NCI-H345 (cell line): ENCODE data around the gene NUP85.
"Not testable (repeated sequence)": the region's sequence is repeated elsewhere in the genome, so short reads cannot be mapped to it uniquely, and the experiment has no call there.

Experiments
- DNase-seq: peaks from one replicate; lab custom pipeline; 2025; lab: John Stamatoyannopoulos, UW

NUP85 gene

DNA sequence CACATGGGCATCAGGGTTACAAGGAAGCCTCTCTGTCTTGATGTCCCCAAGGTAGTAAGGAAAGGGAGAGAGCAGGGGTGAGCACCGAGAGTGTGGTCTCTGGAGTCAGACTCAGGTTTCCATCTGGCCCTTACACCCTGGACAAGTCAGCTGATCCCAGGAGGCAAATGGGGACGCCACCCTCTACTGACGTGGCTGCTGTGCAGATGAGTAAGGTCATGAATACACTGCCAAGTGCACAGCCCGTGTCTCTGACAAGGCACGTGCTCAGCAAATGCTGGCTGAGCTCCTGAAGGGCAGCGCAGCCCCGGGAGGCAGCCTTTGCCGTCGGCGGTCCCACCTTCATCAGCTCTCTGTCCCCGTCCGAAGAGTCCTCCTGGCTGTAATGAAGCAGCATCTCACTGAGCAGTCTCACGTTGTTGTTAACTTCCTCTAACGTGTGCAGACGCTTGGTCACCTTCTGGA lies 36.5 kb downstream of the NUP85 start:
- DNase-seq = no peak

DNA sequence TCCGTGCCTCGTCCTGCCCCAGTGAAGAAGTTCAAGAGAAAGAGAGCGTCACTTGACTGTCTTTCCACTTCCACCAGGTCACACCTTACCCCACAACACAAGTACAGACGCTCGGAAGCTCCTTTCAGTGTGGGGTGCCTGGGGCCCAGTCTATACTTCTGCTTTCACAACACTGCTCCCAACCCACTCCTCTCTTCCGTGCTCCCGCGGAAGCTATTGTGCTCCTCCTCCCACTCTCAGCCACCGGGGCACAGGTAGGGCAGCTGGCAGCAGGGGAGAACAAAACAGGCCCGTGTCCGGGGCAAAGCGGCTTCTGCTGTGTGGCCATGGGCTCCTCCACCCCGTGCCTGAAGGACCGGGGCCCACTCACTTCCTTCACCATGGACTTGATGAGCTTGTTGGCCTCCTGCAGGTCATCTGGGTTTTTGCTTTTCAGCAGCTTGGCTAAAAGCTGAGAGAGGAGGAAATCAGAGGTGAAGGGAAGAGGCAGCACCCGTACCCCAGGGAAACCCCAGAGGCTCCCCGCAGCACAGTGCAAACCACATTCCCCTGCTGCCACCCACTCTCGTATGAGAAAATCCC lies 37.1 kb downstream of the NUP85 start:
- no peak for DNase-seq

DNA sequence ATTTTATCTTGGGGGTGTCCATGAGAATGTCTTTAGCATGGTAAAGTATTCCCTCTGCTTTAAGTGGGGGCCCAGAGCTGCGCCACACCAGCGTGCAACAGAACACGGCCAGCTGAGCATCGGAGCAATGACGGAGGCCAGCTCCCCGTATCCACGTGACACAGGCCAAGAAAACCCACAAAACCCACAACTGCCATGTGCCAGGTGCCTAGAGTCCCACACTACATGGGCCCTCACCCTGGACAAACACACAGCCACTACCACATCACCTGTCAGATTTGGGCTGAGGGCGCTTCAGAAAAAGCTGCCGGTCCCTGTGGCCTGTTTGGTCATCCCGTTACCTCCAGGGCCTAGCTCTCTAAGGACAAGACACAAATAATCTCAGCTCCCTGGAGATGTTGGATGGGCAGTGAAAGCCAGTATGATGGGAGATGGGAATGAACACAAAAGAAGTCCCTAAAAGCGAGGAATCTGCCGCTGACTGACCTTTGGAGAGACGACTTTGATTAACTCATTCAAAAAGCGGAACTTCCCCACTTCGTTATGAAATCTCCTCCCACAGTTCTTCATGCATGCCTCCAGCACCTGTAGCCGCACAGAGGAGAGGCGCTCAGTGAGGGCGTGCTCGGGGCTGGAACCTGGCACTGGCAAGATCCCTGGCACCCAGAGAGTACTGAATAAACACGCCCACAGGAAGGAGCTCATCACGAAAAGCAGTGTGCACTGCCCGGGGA lies 38.8 kb downstream of the NUP85 start:
- no peak for DNase-seq

- no peak for DNase-seq
These were observed 39.5 kb downstream of the NUP85 start for GRCh38 chr17:75245011-75245410.

GRCh38 chr17:75246404-75246803 lies 40.9 kb downstream of the NUP85 start:
- no peak for DNase-seq

DNA sequence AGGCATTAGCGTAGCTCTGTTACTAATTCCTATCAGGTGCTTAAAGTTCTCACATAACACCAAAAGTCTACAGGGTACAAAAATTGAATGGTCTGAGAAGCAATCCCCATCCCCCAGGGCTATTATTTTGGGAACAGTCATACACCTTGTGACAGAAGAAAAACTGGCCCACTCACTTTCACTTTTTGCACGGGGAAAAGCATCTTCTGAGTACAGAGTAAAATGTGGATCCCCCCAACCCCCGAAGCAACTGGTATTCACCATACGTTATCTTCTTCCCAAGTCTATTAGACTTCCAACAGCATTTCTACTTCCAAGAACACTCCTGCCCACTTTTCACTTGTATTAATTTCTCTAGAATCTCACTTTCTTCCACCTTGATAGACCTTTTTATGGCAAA lies 44.1 kb downstream of the NUP85 start:
- DNase-seq = no peak

DNA sequence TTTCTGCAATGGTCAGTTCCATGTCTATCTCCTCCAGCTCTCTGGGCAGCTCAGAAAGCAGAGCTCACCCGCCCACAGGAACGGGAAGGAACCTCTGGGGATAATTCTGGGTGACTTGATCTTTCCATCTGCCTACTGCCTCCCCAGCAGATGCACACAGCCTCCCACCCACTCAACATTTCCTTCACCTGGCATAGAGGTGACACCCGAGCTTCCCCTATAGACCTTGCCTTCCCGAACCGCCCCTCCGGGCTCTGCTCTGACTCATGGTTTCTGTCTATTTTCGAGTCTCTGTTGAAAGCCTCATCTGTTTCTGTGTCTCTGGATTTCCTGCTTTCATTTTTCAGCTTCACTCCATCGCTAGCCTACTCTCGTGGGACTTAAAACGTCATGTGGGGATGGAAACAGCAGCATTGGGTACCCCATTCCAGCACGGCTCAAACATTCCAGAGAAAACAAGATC lies 44.6 kb downstream of the NUP85 start:
- no peak for DNase-seq

DNA sequence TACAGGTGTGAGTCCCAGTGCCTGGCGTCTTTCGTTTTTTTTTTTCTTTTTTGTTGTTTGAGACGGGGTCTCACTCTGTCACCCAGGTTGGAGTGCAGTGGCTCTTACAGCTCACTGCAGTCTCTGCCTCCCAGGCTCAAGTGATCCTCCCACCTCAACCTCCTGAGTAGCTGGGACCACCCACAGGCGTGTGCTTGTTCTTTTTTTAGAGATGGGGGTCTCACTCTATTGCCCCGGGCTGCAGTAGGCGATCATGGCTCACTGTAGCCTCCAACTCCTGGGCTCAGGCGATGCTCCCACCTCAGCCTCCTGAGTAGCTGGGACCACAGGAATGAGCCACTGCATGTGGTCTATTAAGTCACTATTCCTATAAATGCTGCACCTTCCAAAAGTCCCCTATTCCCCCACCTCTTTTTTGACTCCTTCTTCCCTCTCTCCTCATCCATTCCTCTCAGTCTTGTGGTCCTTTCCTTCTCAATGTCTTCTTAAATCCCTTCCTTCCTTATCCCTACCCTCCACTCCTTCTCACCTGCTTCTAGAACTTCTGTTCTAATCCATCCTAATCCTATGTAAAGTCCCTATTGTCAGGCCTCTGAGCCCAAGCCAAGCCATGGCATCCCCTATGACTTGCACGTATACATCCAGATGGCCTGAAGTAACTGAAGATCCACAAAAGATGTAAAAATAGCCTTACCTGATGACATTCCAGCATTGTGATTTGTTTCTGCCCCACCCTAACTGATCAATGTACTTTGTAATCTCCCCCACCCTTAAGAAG lies 46.7 kb downstream of the NUP85 start:
- DNase-seq = no peak

GRCh38 chr17:75255954-75256698 lies 50.6 kb downstream of the NUP85 start:
- not testable (repeated sequence) for DNase-seq

GRCh38 chr17:75257228-75257627 lies 51.7 kb downstream of the NUP85 start:
- DNase-seq = not testable (repeated sequence)

DNA sequence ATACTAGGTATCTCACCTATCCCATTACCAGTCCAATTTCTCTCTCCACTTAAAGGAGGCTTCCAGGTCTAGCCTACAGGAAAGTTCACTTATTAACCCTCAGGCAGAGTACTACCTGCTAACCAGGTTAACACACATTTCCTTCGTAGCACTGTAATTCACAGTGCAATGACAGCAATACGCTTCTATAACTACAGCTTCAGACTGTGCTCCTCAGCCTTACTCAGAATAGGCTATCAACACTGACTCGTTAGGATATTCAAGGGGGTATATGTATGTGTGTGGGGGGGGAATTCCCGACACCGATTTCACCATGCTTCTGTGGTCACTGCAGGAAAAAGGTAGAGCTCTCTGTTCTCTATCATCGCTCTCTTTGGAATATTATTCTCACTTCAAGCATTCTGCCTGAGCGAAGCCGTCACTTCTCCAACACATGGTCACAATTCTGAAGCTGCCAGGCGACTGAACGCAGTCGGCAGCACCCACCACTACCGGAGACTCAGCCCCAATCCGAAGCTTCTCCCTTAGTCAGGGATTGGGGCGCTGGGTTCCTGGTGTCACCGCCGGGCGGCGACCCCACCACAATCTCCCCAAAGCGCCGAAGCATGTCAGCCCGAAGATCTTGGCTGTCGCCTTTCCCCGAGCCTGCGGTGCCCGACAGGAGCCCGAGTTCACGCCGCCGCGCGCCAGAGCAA lies 55.3 kb downstream of the NUP85 start:
- DNase-seq = no peak

DNA sequence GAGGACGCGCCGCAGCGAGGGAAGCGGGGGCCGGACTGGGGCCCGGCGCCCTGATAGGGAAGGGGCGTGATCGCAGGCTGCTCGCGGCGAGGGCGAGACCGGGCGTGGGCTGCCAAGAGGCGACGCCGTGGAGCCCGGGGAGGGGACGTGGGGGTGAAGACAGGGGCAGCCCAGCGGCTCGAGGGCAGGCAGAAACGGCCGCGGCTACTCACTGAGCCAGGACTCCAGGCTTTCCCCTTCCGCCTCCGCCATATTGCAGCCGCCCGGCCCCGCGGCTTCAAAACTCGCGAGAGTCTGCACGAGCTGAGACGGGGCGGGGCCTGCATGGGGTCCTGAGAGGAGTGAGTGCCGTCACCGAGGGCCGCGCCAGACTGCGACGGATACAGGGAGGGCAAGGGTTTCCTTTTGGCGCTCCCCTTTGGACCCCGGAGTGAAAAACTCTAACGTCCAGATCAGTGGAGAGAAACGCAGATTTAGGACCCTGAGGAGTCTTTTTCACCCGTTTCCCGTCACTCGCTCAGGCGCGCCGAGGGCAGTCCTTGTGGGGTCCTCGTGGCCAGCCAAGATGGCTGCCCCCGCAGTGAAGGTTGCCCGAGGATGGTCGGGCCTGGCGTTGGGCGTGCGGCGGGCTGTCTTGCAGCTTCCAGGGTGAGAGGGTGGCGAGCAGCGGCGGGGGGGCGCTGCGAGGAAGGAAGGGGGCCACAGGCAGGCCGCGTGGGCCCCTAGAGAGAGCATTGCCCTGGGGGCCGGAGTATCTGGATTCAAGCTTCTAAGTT lies 56.0 kb downstream of the NUP85 start, which contains the start of the genes GGA3 and MRPS7:
Gene GGA3 (minus strand): TSS at position 271 of the 776 bp plus-strand sequence. CDS start 19 bp downstream, at position 252.
Gene MRPS7 (plus strand): TSS at position 544 of the 776 bp plus-strand sequence. CDS start 22 bp downstream, at position 566.
- DNase-seq = peak; percentile 97

GRCh38 chr17:75262112-75262606 lies 56.7 kb downstream of the NUP85 start:
- no peak for DNase-seq

DNA sequence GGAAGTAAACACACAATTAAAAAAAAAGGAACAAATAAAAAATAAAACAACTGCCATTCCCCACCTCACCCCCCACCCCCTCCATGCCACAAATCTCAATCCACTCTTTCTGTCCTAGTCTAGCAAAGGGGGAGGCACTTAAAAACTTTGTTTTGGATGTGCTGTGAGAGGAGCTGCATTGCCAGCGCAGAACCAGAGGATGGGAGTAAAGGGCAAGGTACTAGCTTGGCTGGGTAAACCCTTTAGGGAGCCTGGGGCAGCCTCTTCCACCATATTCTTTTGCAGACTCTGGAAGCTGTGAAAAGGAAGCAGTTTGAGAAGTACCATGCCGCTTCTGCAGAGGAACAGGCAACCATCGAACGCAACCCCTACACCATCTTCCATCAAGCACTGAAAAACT lies 57.6 kb downstream of the NUP85 start:
- DNase-seq = no peak

GRCh38 chr17:75265614-75266315 lies 60.3 kb downstream of the NUP85 start:
- DNase-seq = no peak

- DNase-seq = no peak
These were observed 61.1 kb downstream of the NUP85 start for GRCh38 chr17:75266316-75267152.

DNA sequence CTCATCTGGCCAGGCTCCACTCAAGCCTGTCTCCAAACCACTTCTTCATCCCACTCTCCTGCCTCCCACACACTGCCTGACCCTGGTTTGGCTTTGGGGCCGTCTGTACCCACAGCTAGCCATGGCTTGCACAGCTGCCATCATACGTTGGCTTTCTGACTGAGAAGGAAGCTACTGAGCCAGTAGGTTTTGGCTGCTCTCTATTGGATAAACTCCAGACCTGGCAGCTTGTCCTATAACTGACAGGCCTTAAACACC lies 61.6 kb downstream of the NUP85 start:
- DNase-seq = no peak

- DNase-seq = peak; percentile 23
These were observed 62.1 kb downstream of the NUP85 start for GRCh38 chr17:75267411-75268232.
